GM12801 (cell line): ENCODE results near the gene LAX1.

Source experiments
- CTCF ChIP-seq: IDR thresholded peaks from one replicate; pipeline ENCODE4 v1.5.1; 2011; ENCODE audit warnings: control low read depth; ENCODE audit not compliant: insufficient read length; ENCODE audit errors: extremely low read depth

The LAX1 gene

DNA sequence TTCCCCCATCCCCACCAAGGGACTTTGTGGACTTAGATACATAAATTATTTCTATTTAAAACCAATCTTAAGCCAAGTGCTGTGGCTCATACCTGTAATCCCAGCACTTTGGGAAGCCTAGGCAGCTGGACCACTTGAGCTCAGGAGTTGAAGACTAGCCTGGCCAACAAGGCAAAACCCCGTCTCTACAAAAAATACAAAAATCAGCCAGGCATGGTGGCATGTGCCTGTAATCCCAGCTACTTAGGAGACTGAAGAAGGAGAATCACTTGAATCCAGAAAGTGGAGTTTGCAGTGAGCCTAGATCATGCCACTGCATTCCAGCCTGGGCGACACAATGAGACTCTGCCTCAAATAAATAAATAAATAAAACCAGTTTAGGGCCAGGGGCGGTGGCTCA lies 4.5 kb upstream of the LAX1 start:
- TF ChIP-seq CTCF, result no peak

GRCh38 chr1:203763505-203763904 lies 1.5 kb upstream of the LAX1 start:
- TF ChIP-seq CTCF, result no peak

DNA sequence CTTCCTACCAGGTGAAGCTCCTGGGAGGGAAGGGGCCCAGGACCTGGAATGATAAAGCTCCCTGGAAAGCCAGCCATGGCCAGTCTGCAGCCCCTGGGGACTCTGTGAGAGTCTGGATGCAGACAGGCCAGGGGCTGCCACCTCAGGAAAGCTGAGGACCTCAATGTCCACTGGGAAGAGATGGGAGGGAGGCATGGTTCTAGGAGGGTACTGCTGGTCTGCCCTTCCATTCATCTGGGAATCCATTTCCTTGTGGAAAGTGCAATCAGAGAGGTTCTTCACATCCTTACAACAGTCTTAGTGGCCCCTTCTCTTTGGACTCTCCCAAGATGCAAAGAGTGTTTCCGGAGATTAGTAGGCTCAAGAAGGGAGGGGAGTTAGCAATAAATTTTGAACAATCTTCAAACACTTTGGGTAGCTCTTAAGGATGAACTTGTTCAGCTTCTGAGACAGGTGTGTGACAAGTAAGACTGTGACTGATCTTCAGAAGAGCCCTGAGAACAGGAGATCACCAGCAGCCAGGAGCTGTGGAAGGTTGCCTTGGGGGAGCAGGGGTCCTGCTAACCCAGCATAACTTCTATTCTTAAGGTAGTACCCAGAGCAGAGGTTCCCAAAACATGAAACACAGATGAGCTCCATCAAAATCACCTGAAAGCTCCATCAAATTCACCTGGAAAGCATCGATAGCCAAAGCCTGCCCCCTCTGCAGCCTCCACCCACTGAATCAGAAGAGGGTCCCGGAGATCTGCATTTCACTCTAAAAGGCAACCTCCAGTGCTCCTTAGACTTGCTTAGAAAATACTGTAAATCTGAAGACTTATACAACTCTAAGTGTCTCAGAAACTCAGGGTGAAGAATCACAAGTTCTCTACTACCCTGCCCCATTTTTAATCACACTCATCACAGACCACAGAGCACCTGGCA lies 616 bp upstream of the LAX1 start:
- no peak for TF ChIP-seq CTCF

- TF ChIP-seq CTCF, result no peak
These were observed 3.3 kb downstream of the LAX1 start for GRCh38 chr1:203768256-203768655.

GRCh38 chr1:203769505-203770343 lies 4.7 kb downstream of the LAX1 start:
- no peak for TF ChIP-seq CTCF

DNA sequence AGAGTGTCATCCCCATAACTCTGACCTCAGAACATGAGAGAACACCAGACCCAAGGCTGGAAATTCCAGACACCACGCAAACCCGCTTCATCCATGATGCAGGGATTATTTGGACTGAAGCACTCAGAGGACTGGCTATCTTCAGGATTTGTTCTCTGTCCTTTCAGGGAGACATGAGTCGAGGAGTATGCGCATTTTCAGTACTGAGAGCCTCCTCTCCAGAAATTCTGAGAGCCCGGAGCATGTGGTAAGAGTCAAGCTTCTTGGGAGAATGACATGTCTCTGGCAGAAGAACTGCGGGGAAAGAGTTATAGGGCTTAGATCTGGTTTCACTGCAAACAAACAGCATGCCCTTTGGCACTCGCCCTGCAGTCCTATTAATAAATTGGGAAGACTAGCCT lies 6.9 kb downstream of the LAX1 start:
- no peak for TF ChIP-seq CTCF

DNA sequence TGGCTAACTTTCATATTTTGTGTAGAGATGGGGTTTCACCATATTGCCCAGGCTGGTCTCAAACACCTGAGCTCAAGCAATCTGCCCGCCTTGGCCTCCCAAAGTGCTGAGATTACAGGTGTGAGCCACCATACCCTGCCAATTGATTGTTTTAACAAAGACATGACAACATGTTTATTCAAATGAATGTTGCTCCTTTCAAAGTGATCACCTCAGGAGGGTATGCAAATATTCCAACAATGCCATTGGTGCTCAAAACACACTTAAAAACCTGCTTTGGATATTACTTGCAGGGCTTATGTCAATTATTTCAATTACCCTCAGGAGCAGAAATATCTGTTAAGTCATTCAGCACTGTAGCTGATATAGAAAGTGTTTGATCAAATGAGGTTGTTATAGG lies 7.9 kb downstream of the LAX1 start:
- no peak for TF ChIP-seq CTCF
